8988T (cell line): ENCODE data around the gene SPACA4.
"Not testable (repeated sequence)": the region's sequence is repeated elsewhere in the genome, so short reads cannot be mapped to it uniquely, and the experiment has no call there.

Experiments used
- DNase-seq: peaks from one replicate; pipeline ENCODE4 v3.0.0; 2011

Gene SPACA4

DNA sequence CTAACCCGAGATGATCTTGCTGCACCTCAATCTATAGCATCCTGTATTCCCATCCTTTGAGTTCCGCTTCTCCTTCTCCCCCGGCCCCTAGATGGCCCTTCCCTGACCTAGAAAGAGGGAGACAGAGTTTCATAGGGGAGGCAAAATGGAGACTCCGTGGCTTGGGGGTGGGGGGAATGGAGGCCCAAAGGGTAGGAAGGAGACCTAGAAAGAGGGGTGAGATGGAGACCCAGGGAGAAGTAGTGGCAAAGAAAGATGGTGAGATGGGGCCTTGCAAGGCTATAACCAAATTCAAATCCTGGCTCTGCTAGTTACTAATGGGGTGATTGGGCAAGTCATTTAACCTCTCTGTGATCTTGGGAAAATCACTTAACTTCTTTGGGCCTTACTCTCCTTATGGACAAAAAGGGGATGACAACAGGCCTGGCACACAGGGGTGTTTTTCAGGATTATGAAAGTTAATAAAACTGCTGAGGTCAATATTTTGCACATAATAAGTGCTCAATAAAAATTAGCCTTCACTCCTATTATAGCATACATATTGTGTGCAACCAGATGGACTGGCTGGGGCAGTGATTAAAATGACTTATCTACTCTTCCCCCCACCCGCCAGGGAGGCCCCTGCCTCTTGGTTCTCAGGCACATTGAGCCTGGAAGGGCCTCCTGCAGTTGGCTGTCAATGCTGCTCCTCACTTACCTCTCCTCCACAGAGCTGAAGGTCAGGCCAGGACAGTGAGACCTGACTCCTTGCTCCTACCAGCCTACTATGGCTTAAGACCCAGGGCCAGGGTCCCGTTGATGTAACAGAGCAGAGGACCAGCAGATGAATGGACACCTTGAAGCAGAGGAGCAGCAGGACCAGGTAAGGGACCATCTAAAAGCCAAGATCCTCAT lies 13.4 kb downstream of the SPACA4 start:
- no peak for DNase-seq

DNA sequence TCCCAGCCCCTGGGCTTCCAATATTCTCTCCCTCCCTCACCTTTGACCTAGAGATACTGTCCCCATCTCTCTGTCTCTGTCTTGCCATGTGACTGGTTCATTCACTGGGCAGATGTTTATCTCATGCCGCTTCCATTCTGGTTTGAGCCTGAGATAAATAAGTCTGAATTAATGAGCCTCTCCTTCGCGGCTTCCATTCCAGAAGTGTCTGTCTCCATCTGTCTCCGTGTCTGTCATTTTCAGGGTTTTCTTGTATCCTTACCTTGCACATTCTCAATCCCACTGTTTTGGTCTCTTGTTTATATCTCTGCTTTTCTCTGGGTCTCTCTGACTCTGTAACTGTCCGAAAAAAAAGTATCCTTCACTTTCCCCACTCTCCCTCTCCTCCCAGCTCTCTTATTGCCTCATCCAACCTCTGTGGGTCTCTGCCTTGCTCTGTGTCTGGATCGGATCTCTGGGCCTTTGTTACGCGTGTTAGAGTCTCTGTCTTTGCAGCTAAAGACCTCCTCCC lies 17.1 kb downstream of the SPACA4 start:
- no peak for DNase-seq

DNA sequence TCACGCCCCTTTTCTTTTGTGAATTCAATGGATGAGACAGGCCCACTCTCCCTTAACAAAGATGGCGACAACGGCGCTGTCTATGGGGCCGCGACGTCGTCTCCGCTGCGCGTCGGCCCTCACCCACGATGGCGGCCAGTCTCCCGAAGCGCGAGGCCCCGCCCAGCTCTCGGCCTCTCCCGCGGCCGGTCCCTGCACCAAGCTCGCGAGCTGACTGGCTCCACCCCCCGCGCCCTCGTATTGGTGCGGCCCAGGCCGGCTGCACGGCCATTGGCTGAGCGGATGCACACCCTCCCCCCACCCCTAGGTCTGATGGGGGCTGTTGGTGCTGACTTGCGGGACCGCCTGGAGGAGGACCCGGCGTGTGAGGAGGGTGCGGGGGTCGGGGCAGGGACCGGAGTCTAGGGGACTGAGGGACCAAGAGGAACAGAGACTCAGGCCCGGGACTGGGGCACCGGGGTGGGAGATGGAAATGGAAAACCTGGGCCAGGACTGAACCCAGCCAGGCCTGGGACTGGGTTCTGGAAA lies 17.6 kb downstream of the SPACA4 start:
- peak; percentile 68 for DNase-seq

GRCh38 chr19:48624791-48625723 lies 18.5 kb downstream of the SPACA4 start:
- DNase-seq = no peak

GRCh38 chr19:48625891-48626327 lies 19.4 kb downstream of the SPACA4 start:
- DNase-seq = no peak

GRCh38 chr19:48627201-48627864 lies 20.8 kb downstream of the SPACA4 start:
- DNase-seq = no peak

- no peak for DNase-seq
Observed at GRCh38 chr19:48627865-48628314, 21.3 kb downstream of the SPACA4 start.

DNA sequence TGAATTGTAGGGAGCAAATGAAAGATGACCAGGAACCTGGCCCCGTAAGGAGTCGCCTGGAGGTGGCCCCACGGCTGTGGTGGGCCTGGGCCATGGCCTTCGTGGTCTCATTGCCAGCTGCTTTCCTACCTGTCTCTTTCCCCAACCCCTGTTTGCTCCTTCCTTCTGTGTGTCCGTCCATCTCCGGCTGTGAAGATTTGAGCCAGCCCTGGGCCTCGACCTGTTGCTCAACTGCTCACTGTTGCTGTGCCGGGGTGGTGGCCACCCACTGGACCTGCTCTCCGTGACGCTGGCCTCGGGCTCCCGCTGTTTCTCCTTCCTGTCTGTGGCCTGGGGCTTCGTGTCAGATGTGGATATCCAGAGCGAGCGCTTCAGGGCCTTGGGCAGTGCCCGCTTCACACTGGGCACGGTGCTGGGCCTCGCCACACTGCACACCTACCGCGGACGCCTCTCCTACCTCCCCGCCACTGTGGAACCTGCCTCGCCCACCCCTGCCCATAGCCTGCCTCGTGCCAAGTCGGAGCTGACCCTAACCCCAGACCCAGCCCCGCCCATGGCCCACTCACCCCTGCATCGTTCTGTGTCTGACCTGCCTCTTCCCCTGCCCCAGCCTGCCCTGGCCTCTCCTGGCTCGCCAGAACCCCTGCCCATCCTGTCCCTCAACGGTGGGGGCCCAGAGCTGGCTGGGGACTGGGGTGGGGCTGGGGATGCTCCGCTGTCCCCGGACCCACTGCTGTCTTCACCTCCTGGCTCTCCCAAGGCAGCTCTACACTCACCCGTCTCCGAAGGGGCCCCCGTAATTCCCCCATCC lies 22.1 kb downstream of the SPACA4 start:
- DNase-seq = no peak

DNA sequence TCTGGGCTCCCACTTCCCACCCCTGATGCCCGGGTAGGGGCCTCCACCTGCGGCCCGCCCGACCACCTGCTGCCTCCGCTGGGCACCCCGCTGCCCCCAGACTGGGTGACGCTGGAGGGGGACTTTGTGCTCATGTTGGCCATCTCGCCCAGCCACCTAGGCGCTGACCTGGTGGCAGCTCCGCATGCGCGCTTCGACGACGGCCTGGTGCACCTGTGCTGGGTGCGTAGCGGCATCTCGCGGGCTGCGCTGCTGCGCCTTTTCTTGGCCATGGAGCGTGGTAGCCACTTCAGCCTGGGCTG lies 22.7 kb downstream of the SPACA4 start:
- DNase-seq = no peak

DNA sequence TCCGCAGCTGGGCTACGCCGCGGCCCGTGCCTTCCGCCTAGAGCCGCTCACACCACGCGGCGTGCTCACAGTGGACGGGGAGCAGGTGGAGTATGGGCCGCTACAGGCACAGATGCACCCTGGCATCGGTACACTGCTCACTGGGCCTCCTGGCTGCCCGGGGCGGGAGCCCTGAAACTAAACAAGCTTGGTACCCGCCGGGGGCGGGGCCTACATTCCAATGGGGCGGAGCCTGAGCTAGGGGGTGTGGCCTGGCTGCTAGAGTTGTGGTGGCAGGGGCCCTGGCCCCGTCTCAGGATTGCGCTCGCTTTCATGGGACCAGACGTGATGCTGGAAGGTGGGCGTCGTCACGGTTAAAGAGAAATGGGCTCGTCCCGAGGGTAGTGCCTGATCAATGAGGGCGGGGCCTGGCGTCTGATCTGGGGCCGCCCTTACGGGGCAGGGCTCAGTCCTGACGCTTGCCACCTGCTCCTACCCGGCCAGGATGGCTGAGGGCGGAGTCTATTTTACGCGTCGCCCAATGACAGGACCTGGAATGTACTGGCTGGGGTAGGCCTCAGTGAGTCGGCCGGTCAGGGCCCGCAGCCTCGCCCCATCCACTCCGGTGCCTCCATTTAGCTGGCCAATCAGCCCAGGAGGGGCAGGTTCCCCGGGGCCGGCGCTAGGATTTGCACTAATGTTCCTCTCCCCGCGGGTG lies 23.2 kb downstream of the SPACA4 start:
- no peak for DNase-seq

- DNase-seq = no peak
Observed at GRCh38 chr19:48630296-48631063, 23.9 kb downstream of the SPACA4 start.

GRCh38 chr19:48631225-48631624 lies 24.7 kb downstream of the SPACA4 start:
- no peak for DNase-seq

DNA sequence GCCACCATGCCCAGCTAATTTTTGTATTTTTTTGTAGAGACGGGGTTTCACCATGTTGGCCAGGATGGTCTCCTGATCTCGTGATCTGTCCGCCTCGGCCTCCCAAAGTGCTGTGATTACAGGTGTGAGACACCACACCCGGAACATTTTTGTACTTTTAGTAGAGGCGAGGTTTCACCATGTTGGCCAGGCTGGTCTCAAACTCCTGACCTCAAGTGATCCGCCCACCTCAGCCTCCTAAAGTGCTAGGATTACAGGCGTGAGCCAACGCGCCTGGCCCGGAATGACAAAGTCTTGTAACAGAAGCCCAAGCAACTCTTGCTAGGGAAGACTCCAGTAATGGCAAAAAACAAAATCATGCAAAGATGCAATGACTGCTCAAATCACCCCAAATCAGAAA lies 25.7 kb downstream of the SPACA4 start:
- not testable (repeated sequence) for DNase-seq

GRCh38 chr19:48632692-48633147 lies 26.2 kb downstream of the SPACA4 start:
- no peak for DNase-seq

DNA sequence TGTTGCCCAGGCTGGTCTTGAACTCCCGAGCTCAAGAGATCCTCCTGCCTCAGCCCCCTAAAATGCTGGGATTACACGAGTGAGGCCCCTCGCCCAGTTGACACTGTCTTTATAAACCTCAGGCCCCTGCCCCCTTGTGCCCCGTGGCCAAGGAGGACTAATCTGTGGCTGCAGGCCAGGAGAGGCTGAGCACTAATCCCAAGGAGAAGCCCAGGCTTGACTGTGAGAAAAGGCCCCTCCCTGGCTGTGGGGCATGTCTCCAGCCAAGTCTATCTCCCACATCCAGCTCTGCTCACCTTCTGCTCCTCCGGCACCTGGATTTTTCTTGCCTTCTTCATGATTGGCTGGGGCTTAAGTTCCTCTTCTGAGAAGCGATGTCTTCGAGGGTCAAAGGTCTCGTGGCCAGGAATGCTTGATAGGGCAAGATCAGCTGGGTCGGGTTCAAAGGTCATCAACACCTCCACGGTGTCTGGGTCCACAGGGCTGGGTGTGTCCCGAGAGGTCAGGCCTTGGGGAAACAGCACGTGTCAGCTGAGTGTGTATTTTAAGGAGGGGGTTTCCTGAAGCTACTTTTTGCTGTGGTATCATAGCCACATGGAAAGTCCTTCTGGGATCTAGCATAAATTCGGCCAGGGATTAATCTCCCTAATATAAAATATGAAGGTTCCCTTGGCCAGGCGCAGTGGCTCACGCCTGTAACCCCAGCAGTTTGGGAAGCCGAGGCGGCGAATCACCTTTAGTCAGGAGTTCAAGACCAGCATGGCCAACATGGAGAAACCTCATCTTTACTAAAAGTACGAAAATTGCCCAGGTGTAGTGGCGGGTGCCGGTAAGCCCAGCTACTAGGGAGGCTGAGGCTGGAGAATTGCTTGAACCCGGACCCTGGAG lies 26.9 kb downstream of the SPACA4 start:
- no peak for DNase-seq

- DNase-seq = no peak
Observed at GRCh38 chr19:48634036-48634342, 27.4 kb downstream of the SPACA4 start.

DNA sequence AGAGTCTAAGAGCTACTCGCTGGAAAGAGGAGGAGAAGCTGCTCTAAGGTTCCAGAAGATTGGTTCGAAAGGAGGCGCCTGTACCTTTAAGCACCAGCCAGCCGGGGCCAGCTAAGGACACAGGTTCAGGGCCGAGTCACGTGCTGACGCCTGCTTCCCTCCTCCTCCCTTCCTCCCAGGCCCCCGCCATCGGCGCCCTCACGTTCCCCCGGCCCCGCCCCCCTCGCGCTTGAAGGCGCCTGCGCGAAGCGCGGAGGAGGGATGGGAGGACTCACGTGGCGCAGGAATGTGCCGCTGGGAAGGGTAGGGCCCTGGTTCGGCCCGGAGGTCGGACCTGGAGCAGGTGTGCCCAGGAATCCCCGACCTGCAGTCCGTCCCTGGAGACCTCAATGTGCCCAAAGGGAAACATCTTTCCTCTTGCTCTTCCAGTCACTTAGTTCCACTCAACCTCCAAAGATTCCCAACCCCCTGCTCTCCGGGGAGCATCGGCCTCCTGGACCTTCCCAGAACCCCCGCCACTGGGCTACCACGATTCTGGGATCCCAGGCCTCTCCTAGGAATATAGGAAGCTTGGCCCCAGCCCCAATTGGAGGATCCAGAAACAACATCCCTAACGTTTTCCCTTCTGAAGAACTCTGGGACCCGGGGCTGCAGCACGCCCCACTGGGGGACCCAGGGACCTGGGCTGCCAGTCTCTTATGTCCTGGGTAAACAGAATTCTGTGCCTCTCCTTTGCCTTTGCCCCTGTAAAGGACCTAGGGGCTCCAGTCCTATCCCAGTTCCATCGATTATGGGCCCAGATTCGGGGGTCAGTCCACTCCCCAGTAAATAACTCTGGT lies 28.1 kb downstream of the SPACA4 start:
- DNase-seq = peak; percentile 87

DNA sequence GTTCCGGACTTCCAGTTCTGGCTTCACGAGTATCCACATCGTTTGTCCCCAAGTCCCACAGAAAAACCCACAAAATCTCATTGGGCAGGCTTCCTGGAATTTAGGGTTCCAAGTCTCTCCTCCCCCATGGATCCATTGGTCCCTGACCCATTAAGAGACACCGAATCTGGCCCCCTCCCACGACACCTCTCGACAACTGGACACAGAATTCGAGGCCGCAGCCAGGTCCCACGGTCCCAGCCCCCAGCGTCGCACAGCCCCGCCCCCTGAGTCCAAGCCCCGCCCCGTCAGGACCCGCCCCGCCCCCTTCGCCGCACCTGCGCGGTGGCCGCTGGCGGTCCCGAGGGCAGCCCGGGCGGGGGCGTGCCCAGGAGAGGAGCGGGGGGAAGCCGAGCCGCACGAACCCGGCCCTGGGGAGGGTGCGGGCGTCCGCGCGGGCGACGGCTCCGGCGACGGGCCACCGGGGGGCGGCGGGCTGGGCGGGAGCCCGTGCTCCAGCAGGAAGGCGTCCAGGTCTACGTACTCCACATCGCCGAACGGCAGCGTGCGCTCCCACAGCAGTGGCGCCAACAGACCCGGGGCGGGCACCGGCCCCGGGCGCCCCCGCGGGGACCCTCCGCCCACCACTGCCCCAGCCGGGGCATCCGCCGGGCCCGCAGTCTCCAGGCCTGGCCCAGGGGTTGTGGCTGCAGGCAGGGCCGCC lies 28.9 kb downstream of the SPACA4 start:
- peak; percentile 74 for DNase-seq
